KMS-11 (cell line): ENCODE data around the gene CLN5.
A peak's percentile ranks its signal among the peaks of the same experiment; 100 is the strongest.

ENCODE experiments used
- H2AFZ ChIP-seq: fragments of 200-600 bp; sonication (generic); 2 replicates; pipeline ENCODE4 v1.6.1; 2016; ENCODE audit warnings: antibody characterized with exemption, mixed run types, low read depth
- H3K27ac ChIP-seq: fragments of 200-600 bp; sonication (generic); 2 replicates; pipeline ENCODE4 v1.6.1; 2016; ENCODE audit warnings: mild to moderate bottlenecking, mixed run types
- H3K27me3 ChIP-seq: fragments of 200-600 bp; sonication (generic); 2 replicates; pipeline ENCODE4 v1.6.1; 2017; ENCODE audit warnings: mild to moderate bottlenecking, low read depth, mixed run types, moderate library complexity; ENCODE audit not compliant: insufficient read depth
- H3K36me3 ChIP-seq: fragments of 200-600 bp; sonication (generic); 2 replicates; pipeline ENCODE4 v1.6.1; 2017; ENCODE audit warnings: mild to moderate bottlenecking, mixed run types; ENCODE audit not compliant: insufficient read depth
- H3K4me1 ChIP-seq: fragments of 200-600 bp; sonication (generic); 2 replicates; pipeline ENCODE4 v1.6.1; 2016; ENCODE audit warnings: mild to moderate bottlenecking, low read depth, mixed run types; ENCODE audit not compliant: poor library complexity, severe bottlenecking
- H3K4me2 ChIP-seq: fragments of 200-600 bp; sonication (generic); 2 replicates; pipeline ENCODE4 v1.7.0; 2016; ENCODE audit warnings: mild to moderate bottlenecking, mixed run types
- H3K4me3 ChIP-seq: fragments of 200-600 bp; sonication (generic); IDR thresholded peaks from 2 replicates; pipeline ENCODE4 v1.6.1; 2017; ENCODE audit warnings: low read depth, low read length, mixed read lengths; ENCODE audit not compliant: insufficient read depth
- H3K79me2 ChIP-seq: fragments of 200-600 bp; sonication (generic); 2 replicates; pipeline ENCODE4 v1.6.1; 2016; ENCODE audit warnings: low read depth, mixed run types; ENCODE audit not compliant: insufficient read depth
- H3K9ac ChIP-seq: fragments of 200-600 bp; sonication (generic); 2 replicates; pipeline ENCODE4 v1.6.1; 2016; ENCODE audit warnings: mild to moderate bottlenecking, mixed run types
- H4K20me1 ChIP-seq: fragments of 200-600 bp; sonication (generic); 2 replicates; pipeline ENCODE4 v1.6.1; 2016; ENCODE audit warnings: mild to moderate bottlenecking, mixed run types; ENCODE audit not compliant: insufficient read depth
- TF ChIP-seq, protein P1 (sequence below): fragments of 200-600 bp; sonication (generic); conservative IDR thresholded peaks from 2 replicates; pipeline ENCODE4 v1.6.1; 2017; ENCODE audit warnings: low read depth, mild to moderate bottlenecking, antibody characterized with exemption, low read length, moderate library complexity, mixed read lengths

The CLN5 gene

DNA sequence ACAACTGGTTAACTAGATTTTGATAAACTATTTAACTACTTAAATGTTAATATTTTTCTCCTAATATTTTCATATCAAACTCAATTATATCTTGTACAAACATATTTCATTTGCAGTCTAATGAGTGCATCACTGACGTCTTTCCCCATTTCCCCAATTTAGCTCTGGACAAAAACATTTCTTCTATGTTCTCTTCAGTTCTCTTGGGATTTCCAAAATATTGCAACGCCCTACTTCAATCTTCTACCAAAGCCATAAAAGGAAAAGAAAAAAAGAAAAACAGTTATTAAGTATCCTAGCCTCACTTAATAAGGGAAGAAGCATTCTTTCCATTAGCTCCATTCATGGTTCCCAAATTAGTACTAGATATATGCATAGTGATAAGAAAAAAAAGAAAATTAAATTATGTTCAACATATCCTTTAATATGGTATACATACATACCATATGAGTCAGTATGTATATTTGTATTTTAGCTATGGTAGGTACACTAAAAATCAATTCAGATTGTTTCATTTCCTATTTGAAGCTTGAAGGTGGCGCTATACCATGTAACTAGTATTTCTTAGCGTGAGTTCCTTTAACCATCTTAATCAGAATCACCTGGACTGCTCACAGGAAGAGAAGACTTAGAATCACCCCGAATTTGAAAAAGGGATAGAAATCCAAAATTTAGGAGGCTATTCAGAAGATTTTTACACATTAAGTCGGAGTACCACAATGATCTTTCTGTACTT, 25.2 kb downstream of the CLN5 start:
- H4K20me1 ChIP-seq, result 0 out of 2 replicates have a peak, but pooled peaks cover 7% of the 10 kb centered on the region
- H3K4me3 ChIP-seq, result no peak overlapping the region
- no peaks in the 10 kb centered on the region for H3K27me3 ChIP-seq
- no peak overlapping the region for H3K27ac ChIP-seq
- TF ChIP-seq, protein P1, sequence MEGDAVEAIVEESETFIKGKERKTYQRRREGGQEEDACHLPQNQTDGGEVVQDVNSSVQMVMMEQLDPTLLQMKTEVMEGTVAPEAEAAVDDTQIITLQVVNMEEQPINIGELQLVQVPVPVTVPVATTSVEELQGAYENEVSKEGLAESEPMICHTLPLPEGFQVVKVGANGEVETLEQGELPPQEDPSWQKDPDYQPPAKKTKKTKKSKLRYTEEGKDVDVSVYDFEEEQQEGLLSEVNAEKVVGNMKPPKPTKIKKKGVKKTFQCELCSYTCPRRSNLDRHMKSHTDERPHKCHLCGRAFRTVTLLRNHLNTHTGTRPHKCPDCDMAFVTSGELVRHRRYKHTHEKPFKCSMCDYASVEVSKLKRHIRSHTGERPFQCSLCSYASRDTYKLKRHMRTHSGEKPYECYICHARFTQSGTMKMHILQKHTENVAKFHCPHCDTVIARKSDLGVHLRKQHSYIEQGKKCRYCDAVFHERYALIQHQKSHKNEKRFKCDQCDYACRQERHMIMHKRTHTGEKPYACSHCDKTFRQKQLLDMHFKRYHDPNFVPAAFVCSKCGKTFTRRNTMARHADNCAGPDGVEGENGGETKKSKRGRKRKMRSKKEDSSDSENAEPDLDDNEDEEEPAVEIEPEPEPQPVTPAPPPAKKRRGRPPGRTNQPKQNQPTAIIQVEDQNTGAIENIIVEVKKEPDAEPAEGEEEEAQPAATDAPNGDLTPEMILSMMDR, result no peak
- H3K4me1 ChIP-seq, result peaks cover 10% of the 10 kb centered on the region
- H3K4me2 ChIP-seq, result no peak overlapping the region
- peaks cover 28% of the 10 kb centered on the region; the same call in 1 of the 2 replicates for H3K79me2 ChIP-seq
- H3K36me3 ChIP-seq, result no peaks in the 10 kb centered on the region; the same call in 1 of the 2 replicates
- no peak overlapping the region for H2AFZ ChIP-seq
- no peak overlapping the region for H3K9ac ChIP-seq

DNA sequence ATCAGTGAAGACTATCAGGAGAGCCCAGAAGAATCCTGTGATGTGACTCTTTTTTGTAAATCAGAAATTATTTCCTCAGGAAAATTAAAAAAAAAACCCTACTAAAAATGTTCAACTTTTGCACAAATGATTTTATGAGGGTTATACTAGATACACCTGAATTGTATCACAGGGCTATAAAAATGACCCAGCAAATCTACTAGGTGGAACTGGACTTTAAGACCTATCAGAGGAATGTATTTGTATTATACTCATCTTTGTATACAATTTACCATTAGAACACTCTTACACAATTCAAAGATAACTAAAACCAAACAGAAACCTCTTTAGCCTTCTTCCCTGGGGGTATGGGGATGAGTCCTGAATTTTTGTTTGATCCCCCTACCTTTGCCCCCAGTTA, 27.9 kb downstream of the CLN5 start:
- H4K20me1 ChIP-seq, result peaks cover 12% of the 10 kb centered on the region
- H3K9ac ChIP-seq, result no peak overlapping the region
- no peak overlapping the region for H2AFZ ChIP-seq
- H3K4me3 ChIP-seq, result no peak overlapping the region
- H3K79me2 ChIP-seq, result peaks cover 55% of the 10 kb centered on the region
- H3K27me3 ChIP-seq, result no peaks in the 10 kb centered on the region
- H3K27ac ChIP-seq, result no peak overlapping the region
- H3K4me2 ChIP-seq, result no peak overlapping the region
- TF ChIP-seq, protein P1, result no peak
- H3K36me3 ChIP-seq, result no peaks in the 10 kb centered on the region; the same call in 1 of the 2 replicates
- peaks cover 20% of the 10 kb centered on the region for H3K4me1 ChIP-seq

DNA sequence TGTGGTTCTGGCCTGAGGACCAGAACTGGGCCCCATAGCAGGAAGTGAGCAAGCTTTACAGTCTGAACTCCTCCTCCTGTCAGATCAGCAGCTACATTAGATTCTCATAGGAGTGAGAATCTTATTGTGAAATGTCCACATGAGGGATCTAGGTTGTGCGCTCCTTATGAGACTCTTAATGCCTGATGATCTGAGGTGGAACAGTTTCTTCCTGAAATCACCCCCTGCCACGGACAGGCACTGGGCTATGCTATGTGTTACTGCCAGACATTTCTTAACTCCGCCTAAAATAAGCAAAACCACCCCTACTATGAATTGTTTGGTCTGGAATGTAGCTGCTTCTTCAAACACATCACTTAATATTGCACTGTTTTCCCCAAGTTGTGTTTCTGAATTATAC, 30.5 kb downstream of the CLN5 start:
- Histone ChIP-seq H2AFZ (no peak overlapping the region), H3K9ac (no peak overlapping the region), H3K4me1 (peaks cover 32% of the 10 kb centered on the region), H3K4me3 (no peak overlapping the region), H3K4me2 (no peak overlapping the region), H3K79me2 (peaks cover 70% of the 10 kb centered on the region), H3K27me3 (no peaks in the 10 kb centered on the region), H3K27ac (no peak overlapping the region), H3K36me3 (no peaks in the 10 kb centered on the region; the same call in 1 of the 2 replicates), H4K20me1 (peaks cover 12% of the 10 kb centered on the region)
- TF ChIP-seq, protein P1, result no peak

DNA sequence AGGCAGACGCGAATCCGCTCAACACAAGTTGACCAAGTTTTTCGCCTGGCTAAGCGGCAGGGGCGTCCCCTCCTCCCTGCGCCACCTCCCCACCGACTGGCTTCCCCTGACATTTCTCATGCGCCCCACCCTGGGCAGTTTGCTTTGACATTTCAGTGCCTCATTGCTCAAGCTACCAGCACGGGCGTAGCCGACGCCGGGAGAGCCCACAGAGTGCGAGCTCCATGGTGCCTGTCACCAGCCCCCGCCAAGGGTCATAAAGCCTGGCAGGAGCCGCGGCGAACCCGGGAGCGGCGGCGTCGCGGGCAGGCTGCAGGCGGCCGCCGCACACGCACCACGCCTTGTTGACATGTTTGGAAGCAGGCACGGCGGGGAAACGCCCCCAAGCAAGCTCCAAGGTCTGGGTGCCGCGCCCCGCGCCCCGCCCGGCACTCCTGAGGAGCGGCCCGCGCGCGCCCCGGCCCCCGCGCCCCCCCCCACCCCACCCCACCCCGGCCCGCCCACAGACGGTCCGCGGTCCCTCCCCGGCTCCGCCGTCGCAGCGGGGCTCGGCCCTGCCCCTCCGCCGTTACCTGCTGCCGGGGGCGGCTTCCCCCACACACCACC, 34.5 kb downstream of the CLN5 start:
- Histone ChIP-seq H3K27me3 (no peaks in the 10 kb centered on the region), H3K4me3 (no peak overlapping the region), H3K79me2 (peaks cover 49% of the 10 kb centered on the region), H3K9ac (peak overlapping the region; percentile 94), H3K27ac (peak overlapping the region; percentile 95), H3K4me2 (peak overlapping the region; percentile 71), H4K20me1 (peaks cover 5% of the 10 kb centered on the region), H3K36me3 (no peaks in the 10 kb centered on the region), H3K4me1 (peaks cover 35% of the 10 kb centered on the region), H2AFZ (peak overlapping the region; percentile 69; the same call in 1 of the 2 replicates)
- TF ChIP-seq, protein P1, result no peak
